Breast epithelium (tissue), 3 donors: ENCODE results near the gene NR4A3.

Source experiments
- CTCF ChIP-seq, 3 donors: fragments of 450-650 bp; IDR thresholded peaks; one replicate each; pipeline ENCODE4 v1.5.1; 2016 to 2017; ENCODE audit warnings: antibody characterized with exemption in 3 of 3, mild to moderate bottlenecking in 3 of 3, moderate library complexity in 3 of 3
- POLR2AphosphoS5 ChIP-seq, 3 donors: sonication (generic); formaldehyde crosslinking; IDR thresholded peaks; one replicate each; pipeline ENCODE4 v1.6.1; 2017; ENCODE audit warnings: antibody characterized with exemption in 3 of 3

GRCh38 chr9:99807956-99808355 is 13.7 kb upstream of the NR4A3 start:
- TF ChIP-seq CTCF (IDR thresholded peaks at IDR 0.05), result no peak
- TF ChIP-seq POLR2AphosphoS5 (IDR thresholded peaks at IDR 0.05), result no peak
